IPS-18c (cell line): ENCODE data around the gene ADAMTSL3.
"Not testable (repeated sequence)": the region's sequence is repeated elsewhere in the genome, so short reads cannot be mapped to it uniquely, and the experiment has no call there.

Experiments
- H3K4me3 ChIP-seq: 2 replicates; pipeline ENCODE4 v1.7.0; 2013; ENCODE audit warnings: low read depth, mild to moderate bottlenecking, low read length, moderate library complexity; ENCODE audit not compliant: insufficient read depth
- H3K9me3 ChIP-seq: one replicate; pipeline ENCODE4 v1.6.1; 2013; ENCODE audit warnings: mild to moderate bottlenecking, low read length, moderate library complexity; ENCODE audit not compliant: control insufficient read depth, insufficient read depth

ADAMTSL3 gene

DNA sequence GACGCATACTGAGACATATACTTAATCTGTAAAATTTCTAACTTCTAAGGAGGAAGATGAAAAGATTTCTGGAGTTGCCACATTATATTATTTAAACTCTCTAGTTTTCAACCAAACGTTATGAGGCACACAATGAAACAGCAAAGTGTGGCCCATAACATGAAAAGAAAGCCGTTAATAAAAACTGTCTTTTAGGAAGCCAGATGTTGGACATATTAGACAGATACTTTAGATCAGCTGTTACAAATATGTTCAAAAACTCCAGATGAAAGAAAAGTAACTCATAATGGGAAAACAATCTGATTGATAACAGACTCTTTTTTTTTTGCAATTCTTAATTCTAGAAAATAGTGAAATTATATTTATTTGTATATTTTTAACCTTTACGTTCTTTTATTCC, 34.3 kb downstream of the ADAMTSL3 start:
- no peak overlapping the region for H3K4me3 ChIP-seq
- H3K9me3 ChIP-seq: no peaks in the 10 kb centered on the region

DNA sequence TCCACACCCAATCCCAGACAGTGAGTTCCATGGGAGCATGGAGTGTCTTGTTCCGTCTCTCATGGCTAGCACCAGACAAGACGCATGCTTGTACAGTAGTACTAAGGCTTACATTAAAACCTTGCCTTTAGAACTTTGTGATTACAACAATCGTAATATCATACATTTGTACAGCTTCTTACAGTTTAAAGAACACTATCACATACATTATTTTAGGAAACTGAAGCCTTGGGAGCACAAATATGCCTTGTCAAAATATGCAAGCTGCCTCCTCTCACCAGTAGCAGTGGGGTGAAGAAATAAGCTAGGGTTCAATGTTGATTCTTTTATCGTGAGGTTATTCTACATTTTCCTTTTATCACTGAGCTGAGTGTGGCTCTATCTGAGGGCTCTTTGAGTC, 36.8 kb downstream of the ADAMTSL3 start:
- H3K4me3 ChIP-seq: no peak overlapping the region
- H3K9me3 ChIP-seq: no peaks in the 10 kb centered on the region

DNA sequence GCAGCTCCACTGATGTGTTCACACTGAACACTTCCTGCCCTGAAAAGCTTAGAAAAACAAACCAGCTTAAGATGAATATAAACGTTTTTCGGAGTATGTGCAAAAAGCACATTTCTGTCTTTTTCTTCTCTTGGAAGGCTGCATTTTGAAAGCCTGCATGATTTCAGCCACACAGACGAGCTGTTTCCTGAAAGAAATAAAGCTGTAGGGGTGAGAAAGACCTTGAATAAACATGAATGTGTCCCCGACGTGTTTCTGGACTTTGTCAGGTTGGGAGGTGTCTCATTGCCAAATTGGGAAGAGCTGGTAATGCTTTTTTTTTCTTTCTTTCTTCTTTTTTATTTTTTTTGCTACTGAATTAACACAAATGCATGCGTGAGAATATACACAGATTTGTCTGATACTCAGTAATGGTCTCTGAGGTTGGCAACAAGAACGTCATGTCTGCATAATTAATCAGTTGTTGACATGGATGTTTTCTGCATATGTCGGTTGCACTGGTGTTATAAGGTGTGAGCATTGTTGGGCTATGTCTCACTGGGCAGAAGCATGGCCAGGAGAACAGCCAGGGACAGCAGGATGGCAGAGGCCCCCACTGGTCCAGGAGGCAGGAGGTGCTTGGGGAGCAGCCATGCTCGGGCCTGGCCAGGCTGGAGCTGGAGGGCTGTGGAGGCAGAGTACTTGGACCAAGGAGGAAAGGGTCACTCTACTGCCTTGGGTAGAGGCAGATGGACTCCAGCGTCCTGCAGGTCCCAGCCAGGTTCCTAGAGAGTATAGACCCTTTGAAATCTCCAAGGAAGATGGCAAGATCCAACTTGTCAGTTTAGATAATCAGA, 39.0 kb downstream of the ADAMTSL3 start:
- Histone ChIP-seq H3K9me3 (no peaks in the 10 kb centered on the region), H3K4me3 (no peak overlapping the region)

DNA sequence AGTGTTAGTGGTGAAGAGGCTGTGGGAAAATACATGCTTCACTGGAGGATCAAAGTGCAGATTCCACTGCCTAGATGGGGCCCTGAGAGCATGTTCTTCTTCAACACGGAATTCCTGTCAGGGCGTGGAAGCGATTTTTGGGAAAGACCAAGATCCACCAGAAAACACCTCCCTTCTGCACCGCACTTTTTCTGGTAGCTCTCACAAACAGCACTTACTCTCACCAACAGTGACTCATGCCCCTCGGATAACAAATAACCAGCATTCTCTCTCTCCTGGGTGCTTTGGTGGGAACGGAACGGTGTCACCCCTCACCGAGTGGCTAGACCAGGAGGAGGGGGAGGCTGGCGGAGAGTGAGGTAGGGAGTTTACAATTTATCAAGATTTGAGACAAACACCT, 40.1 kb downstream of the ADAMTSL3 start:
- H3K9me3 ChIP-seq: no peaks in the 10 kb centered on the region
- no peak overlapping the region for H3K4me3 ChIP-seq

DNA sequence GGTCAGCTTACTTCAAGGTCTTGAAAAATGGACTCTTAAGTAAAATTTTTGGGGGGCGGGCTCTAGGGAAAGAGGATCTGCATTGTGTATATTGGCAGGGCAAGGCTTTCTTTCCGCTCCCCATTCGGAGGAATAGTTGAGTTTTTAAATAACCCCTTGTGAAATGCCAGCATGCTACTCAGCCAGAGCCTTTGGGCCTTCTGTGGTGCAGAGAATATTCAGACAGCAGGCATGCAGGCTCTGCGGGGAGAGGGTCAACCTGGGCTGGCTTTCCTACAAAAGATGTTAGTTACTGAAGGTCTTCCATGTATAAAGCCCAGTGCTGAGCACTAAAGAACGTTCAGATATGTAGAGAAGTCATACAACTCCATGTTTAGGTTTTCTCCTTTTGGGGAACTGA, 40.6 kb downstream of the ADAMTSL3 start:
- no peak overlapping the region for H3K4me3 ChIP-seq
- H3K9me3 ChIP-seq: no peaks in the 10 kb centered on the region

DNA sequence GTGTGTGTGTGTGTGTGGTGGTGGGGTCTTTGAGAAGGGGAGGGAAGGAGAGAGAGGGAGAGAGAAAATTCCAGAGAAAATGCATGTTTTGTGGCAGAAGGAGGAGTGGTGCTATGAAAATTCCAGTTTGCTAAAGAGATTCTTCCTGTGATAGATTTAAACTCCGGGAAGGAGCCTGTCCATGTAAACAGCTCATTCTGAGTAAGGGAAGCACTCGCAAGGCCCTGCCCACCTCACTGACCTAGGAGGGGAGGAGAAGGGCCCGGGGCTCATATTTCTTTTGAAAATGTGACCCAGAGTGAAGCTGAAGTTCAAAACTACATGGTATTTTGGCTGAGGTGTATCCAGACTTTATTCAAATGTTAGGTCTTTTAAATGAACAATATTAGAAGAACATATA, 41.3 kb downstream of the ADAMTSL3 start:
- H3K4me3 ChIP-seq: no peak overlapping the region
- H3K9me3 ChIP-seq: no peaks in the 10 kb centered on the region

DNA sequence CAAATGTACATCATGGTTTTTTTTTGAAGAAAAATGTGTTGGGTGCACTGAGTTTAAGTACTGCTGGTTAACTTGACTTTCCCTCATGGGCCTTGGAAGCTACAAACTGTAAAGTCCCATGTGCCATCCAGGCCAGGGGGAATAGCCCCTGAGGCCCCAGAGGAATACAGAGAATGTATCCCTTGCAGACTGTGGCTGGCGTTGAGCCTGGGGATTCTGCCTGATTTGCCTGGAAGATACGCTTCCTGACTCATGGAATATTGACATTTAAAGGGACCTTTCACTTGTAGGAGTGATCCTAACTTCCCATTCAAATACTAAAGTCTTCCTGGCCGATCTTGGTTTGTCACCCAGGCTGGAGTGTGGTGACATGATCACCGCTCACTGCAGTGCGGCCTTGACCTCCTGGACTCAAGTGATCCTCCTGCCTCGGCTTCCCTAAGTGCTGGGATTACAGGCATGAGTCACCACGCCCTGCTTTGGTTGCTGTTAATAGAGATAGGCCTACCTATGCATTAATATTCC, 42.0 kb downstream of the ADAMTSL3 start:
- no peak overlapping the region for H3K4me3 ChIP-seq
- H3K9me3 ChIP-seq: no peaks in the 10 kb centered on the region

DNA sequence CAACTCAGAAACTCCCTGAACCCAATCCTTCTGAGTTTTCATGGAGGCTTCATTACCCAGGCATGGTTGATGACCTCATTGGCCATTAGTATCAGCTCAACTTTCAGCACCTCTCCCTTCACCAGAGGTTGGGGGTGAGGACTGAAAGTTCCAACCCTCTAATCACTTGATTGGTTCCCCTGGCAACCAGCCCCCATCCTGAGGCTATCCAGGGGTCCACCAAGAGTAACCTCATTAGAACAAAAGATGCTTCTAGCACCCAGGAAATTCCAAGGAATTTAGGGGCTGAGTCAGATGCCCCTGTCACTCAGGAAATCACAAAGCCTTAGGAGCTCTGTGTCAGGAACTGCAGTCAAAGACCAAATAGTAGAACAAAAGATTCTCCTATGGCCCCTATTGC, 43.8 kb downstream of the ADAMTSL3 start:
- Histone ChIP-seq H3K4me3 (no peak overlapping the region), H3K9me3 (no peaks in the 10 kb centered on the region)

DNA sequence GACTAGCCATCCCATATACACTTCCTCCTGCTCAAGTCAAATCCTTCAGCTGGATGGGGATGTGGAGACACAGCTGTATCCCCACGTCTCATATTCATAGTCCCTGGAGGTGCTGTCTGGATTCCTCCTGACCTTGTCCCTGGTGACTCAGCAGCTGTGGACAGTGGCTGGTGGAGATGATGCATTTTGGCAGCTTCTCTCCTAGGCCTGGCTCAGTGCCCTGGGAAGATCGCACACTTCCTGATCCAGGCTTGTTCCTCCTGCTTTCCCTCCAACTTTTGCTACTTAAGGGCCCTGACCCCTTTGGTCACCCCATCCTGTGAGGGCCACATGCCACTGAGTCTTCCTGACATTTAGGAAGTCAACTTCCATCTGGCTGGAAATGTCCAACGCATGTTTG, 44.4 kb downstream of the ADAMTSL3 start:
- H3K9me3 ChIP-seq: no peaks in the 10 kb centered on the region
- H3K4me3 ChIP-seq: no peak overlapping the region

DNA sequence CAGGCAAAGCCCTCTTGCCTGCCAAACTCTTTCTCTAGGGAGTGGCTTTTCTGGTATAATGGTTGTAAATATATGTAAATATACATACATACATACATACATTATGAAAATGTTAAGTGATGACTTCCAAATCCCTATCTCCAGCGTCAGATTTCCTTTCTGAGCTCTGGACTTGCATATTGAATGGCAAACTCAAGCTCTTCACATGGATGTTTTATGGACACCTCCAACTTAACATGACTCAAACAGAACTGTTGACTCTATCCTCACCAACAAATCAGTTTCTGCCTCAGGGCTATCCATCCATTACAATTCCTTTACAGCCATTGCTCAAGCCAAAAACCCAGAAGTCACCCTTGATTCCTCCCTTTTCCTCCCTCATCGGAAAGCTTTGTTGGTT, 45.1 kb downstream of the ADAMTSL3 start:
- no peaks in the 10 kb centered on the region for H3K9me3 ChIP-seq
- no peak overlapping the region for H3K4me3 ChIP-seq

DNA sequence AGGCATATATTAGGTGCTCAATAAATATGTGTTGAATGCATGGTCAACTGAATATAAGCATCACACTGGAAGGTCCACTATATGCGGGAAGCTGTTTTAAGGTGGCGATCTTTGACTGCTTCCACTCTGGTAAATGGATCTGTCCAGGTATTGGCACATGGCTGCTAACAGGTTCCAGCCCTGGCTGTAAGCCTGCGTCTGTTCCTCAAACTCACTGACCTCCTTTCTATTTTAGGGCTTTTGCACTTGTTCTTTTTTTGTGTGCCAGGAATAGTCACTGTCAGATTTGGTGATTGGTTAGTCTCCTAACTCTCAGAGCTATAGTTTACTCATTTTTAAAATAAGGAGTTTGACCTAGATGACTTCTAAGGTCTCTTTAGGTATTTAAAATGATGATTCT, 46.2 kb downstream of the ADAMTSL3 start:
- Histone ChIP-seq H3K9me3 (no peaks in the 10 kb centered on the region), H3K4me3 (no peak overlapping the region)

DNA sequence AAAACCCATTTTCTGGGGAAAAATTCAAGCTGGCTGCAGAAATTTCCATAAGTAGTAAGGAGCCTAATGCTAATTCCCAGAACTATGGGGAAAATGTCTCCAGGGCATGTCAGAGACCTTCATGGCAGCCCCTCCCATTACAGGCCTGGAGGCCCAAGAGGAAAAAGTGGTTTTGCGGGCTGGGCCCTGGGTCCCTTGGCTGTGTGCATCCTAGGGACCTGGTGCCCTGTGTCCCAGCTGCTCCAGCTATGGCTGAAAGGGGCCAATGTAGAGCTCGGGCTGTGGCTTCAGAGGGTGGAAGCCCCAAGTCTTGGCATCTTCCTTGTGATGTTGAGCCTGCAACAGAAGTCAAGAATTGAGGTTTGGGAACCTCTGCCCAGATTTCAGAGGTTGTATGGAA, 48.4 kb downstream of the ADAMTSL3 start:
- not testable (repeated sequence) for H3K9me3 ChIP-seq, H3K4me3 ChIP-seq

DNA sequence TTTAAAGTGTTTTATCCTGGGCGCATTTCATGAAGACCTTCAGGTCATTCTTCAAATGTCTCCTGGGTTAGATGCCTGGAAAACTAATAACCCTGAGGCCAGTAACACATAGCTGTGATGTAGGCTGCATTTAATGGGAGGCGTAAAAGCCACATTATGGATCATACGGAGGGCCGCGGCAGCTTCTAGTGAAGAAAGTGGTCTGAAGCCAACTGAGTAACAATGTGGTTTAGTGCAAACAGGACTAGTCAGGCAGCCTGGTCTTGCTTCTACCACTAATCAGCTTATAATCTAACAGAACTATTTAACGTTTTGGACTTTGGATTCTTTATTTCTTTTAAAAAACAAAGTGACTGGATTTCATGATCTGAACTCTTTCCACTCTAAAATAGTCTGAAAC, 54.4 kb downstream of the ADAMTSL3 start:
- Histone ChIP-seq H3K9me3 (no peaks in the 10 kb centered on the region), H3K4me3 (no peak overlapping the region)

DNA sequence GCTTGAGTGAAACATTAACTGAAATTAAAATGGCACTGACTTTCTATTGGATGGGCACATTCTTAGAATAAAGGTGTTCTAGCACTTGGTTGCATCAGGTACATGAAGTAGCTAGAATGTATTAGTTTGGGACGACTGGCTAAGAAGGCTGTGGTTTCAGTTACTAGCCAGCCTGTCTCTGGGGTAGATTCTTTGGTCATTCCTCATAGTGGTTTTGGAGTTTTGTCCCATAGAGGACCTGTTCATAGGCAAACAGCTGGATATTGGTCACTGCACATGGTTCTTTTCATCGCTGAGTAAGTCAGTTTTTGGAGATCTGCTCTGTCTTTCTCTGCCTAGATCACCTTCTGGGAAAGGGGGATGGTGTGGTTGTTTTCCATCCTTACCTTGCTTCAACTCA, 55.3 kb downstream of the ADAMTSL3 start:
- Histone ChIP-seq H3K4me3 (no peak overlapping the region), H3K9me3 (no peaks in the 10 kb centered on the region)

DNA sequence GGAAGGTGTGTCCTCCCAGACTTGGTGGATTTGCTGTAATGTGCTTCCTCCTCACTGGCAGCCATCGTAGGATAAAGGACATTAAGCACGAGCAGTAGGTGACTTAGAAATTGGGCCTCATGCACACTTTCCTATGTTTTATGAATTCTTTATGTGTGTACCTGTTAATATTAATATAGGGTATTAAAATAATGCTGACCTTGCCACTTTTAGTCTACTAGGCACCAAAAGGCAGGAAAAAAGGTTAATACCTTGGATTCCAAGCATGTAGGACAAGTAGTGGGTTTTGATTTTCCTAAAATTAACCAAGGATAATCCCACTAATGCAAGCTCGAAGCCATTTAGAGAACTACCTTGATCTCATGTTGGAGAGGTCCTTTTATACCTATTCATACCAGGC, 55.9 kb downstream of the ADAMTSL3 start:
- Histone ChIP-seq H3K9me3 (no peaks in the 10 kb centered on the region), H3K4me3 (no peak overlapping the region)

DNA sequence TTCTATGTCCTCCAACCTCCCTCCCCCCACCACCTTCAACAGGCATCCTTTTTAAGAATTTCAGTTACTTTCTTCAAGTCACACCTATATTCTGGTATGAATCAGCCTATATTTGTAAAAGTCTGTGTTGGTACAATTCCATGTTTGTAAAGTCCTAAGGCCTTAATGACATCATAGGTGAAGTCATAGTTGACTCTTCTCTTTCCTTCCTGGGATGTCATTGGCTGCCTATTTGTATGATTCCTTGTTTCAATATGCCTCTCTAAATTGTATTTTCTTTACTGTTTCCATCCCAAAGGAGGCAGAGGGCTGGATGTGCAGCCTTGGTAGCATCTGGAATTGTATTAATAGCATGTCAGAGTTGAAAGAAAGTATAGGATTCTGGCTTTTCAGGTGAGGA, 56.5 kb downstream of the ADAMTSL3 start:
- no peaks in the 10 kb centered on the region for H3K9me3 ChIP-seq
- H3K4me3 ChIP-seq: no peak overlapping the region

DNA sequence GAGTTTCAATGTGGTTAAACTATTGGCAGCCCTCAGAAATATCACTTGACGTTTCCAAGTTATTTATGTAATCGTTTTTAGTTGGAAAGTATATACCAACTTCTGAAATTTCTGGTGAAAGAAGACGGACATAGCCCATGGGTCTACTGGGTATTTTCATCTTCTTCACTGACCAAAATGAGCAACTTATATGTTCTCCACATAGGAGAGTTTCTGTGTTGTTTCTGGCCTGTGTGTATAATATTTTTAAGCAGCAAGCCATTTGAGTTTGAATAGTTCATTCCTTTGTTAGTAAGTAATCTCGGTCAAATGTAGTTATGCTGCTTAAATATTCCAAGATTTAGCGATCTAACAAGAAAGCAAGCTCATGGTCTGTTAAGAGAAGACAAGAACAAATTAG, 57.3 kb downstream of the ADAMTSL3 start:
- no peaks in the 10 kb centered on the region for H3K9me3 ChIP-seq
- no peak overlapping the region for H3K4me3 ChIP-seq

DNA sequence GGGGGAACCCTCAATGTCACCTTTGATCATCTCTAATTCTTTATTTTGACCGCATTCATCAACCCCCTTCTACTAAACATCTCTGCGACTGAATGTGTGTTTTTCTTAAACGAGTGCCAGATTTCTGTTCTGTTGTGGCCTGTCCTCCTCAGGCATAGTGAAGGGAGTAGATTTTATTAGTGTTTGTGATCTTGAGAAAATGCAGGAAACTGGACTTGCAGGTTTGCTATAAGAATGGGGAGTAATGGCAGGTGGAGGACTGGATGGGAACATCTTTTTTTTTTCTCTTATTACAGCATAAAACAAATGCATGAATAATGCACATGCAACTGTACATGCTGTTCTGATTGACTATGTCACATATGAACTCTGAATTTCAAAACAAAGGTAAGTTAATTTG, 59.3 kb downstream of the ADAMTSL3 start:
- Histone ChIP-seq H3K4me3 (no peak overlapping the region), H3K9me3 (no peaks in the 10 kb centered on the region)
